Sigmoid colon (tissue), 7 donors: ENCODE data around the gene GIT2. TPM values are rescaled to one million over a fixed set of nuclear protein-coding genes. Genes with fewer than 3 reads are reported as not detected.

Source experiments
- DNase-seq: peaks from one replicate; pipeline ENCODE4 v3.0.0-alpha.2; 2019
- H3K27ac ChIP-seq, 4 donors: fragments of 200-600 bp; sonication (generic); one replicate each; pipeline ENCODE4 v1.5.1; 2016 to 2019; ENCODE audit warnings: mild to moderate bottlenecking in 1 of 4
- H3K27me3 ChIP-seq, 3 donors: fragments of 200-600 bp; sonication (generic); one replicate each; pipeline ENCODE4 v1.5.1; 2019; ENCODE audit warnings: mild to moderate bottlenecking in 1 of 3
- H3K36me3 ChIP-seq, 4 donors: fragments of 200-600 bp; sonication (generic); one replicate each; pipeline ENCODE4 v1.5.1; 2016 to 2019
- H3K4me1 ChIP-seq, 4 donors: fragments of 200-600 bp; sonication (generic); one replicate each; pipeline ENCODE4 v1.5.1; 2017 to 2019
- H3K4me3 ChIP-seq, 4 donors: fragments of 200-600 bp; sonication (generic); one replicate each; pipeline ENCODE4 v1.5.1; 2017 to 2019; ENCODE audit warnings: mild to moderate bottlenecking in 2 of 4, moderate library complexity in 1 of 4
- H3K9me3 ChIP-seq, 4 donors: fragments of 200-600 bp in 3 of 4; sonication (generic) in 3 of 4; one replicate each; pipeline versions ENCODE4 v1.5.1 to v1.6.1; 2013 to 2019
- CTCF ChIP-seq, 4 experiments: fragments of 450-650 bp in 3 of 4; fragments of 200-600 bp in 1 of 4; IDR thresholded peaks; one replicate each; pipeline ENCODE4 v1.5.1; 2016 to 2019; ENCODE audit warnings: antibody characterized with exemption in 4 of 4, mild to moderate bottlenecking in 3 of 4, moderate library complexity in 2 of 4
- EP300 ChIP-seq, 4 donors: sonication (generic); formaldehyde crosslinking; IDR thresholded peaks; one replicate each; pipeline ENCODE4 v1.6.1; 2017; ENCODE audit warnings: antibody characterized with exemption in 4 of 4
- POLR2A ChIP-seq, 2 donors: fragments of 450-650 bp; IDR thresholded peaks; one replicate each; pipeline ENCODE4 v1.6.1; 2016; ENCODE audit warnings: antibody characterized with exemption in 2 of 2, mild to moderate bottlenecking in 2 of 2, moderate library complexity in 2 of 2
- POLR2AphosphoS5 ChIP-seq, 4 donors: sonication (generic); formaldehyde crosslinking; IDR thresholded peaks; one replicate each; pipeline ENCODE4 v1.6.1; 2017; ENCODE audit warnings: antibody characterized with exemption in 4 of 4
- WGBS, 2 donors: extraction: QIAGEN DNeasy Blood & Tissue Kit; methylation state at CpG; one replicate each; pipeline ENCODE4 v1.1.7; 2013; 5-methylcytosine and 5-hydroxymethylcytosine counted together
- intact Hi-C: fragments of 100-400 bp; cut with DNase I; formaldehyde crosslinking; loops from one replicate; pipeline ENCODE4 v1.15.1; 2023
- polyA plus RNA-seq, 3 donors: library from polyadenylated mRNA; stranded (reverse); fragments of 200-250 nt; gene quantifications; one replicate each; pipeline ENCODE4 v1.2.3, GENCODE V29; 2013
- total RNA-seq, 4 donors: library from RNA; depleted of rRNA; stranded (reverse); fragments of >200 nt; gene quantifications; one replicate each; pipeline ENCODE4 v1.1.0, GENCODE V29; 2016
- donor health status: healthy with polysubstance abuse.
- donor health status: Bipolar disorder and iron deficiency.
- donor health status: healthy.

GIT2 gene
- total and polyA plus RNA-seq, 7 donors: 6.0 to 54.6 (median 26.7) TPM

DNA sequence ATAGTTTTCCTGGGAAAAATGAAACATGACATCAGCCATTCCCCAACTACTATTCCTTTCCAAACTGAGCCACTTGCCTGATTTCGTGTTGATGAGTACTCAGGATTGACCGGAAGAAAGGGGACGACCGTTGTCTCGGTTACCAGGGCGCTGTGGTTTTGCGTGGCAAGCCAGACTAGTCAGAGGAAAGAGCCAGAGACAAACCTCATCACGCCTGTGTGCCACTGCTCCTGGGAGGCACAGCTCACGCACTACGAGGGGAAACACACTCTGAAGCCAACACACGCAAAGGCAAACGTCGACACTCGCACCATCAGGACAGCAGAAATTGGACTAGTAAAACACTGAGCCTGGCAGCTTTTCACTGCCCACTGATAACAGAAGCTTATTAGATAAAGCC is 35.0 kb downstream of the GIT2 start:
- Histone ChIP-seq H3K4me1 (no peaks in the 10 kb centered on the region), H3K36me3 (peaks cover 3 to 92% (median 34%) of the 10 kb centered on the region in 4 donors), H3K4me3 (no peak overlapping the region), H3K9me3 (no peaks in the 10 kb centered on the region), H3K27me3 (no peaks in the 10 kb centered on the region), H3K27ac (no peak overlapping the region)
- no peak for TF ChIP-seq POLR2AphosphoS5 (IDR thresholded peaks at IDR 0.05)
- TF ChIP-seq POLR2A (IDR thresholded peaks at IDR 0.05): no peak
- no peak for TF ChIP-seq EP300 (IDR thresholded peaks at IDR 0.05)
- no peak for TF ChIP-seq CTCF (IDR thresholded peaks at IDR 0.05)
- no peak for DNase-seq
- intact Hi-C loops: no loop called here
- 90 to 92% methylated on average over 14 of the region's 14 CpGs for WGBS, 2 donors

DNA sequence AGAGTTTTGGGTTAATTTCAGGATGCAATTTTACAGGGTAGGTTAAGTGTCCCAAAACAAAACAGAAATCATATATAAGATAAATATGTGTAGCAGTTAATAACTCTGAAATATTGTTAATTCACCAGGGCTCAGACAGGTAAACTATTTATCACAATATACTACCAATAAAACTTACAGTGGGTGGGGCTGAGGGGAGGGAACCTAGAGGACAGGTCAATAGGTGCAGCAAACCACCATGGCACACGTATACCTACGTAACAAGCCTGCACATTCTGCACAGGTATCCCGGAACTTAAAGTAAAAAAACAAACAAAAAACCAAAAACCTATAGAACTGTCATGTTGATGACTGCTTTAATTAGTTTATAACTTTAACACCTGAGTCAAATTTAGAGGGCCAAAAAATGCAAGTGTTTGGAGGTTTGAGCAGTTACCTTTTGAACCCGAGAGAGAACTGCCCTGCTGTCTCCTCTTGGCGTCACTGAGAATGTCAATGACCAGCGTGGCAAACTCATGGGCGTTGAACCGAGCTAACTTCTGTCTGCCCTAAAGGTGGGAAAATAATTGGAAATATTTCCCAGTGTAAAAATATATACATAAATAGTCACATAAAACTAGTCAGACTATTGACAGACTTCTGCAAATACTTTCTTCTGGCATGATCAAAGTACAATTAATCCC is 36.6 kb downstream of the GIT2 start:
- TF ChIP-seq CTCF (IDR thresholded peaks at IDR 0.05): no peak
- TF ChIP-seq POLR2AphosphoS5 (IDR thresholded peaks at IDR 0.05): no peak
- Histone ChIP-seq H3K9me3 (no peaks in the 10 kb centered on the region), H3K4me3 (no peak overlapping the region), H3K36me3 (peaks cover 3 to 94% (median 26%) of the 10 kb centered on the region in 4 donors), H3K27me3 (no peaks in the 10 kb centered on the region), H3K27ac (no peak overlapping the region), H3K4me1 (no peaks in the 10 kb centered on the region)
- intact Hi-C loops: no loop called here
- WGBS, 2 donors: 64 to 90% methylated on average over 8 of the region's 8 CpGs
- DNase-seq: no peak

GRCh38 chr12:109958374-109958773 is 37.8 kb downstream of the GIT2 start:
- H3K27ac ChIP-seq: no peak overlapping the region
- no peak overlapping the region for H3K4me3 ChIP-seq
- 75 to 90% methylated on average over 7 of the region's 7 CpGs for WGBS, 2 donors
- no peak for DNase-seq
- H3K27me3 ChIP-seq: no peaks in the 10 kb centered on the region
- H3K4me1 ChIP-seq: no peaks in the 10 kb centered on the region
- intact Hi-C loops: no loop called here
- no peak for TF ChIP-seq POLR2AphosphoS5 (IDR thresholded peaks at IDR 0.05)
- H3K9me3 ChIP-seq: no peaks in the 10 kb centered on the region
- peaks cover 3 to 97% (median 27%) of the 10 kb centered on the region in 4 donors for H3K36me3 ChIP-seq

GRCh38 chr12:109953656-109954055 is 42.5 kb downstream of the GIT2 start:
- Histone ChIP-seq H3K4me3 (no peak overlapping the region), H3K36me3 (peaks cover 9 to 82% (median 16%) of the 10 kb centered on the region in 4 donors), H3K27ac (no peak overlapping the region), H3K27me3 (no peaks in the 10 kb centered on the region), H3K9me3 (no peaks in the 10 kb centered on the region), H3K4me1 (peaks cover 0 to 44% (median 37%) of the 10 kb centered on the region in 4 donors)
- intact Hi-C loops: no loop called here
- TF ChIP-seq CTCF (IDR thresholded peaks at IDR 0.05): no peak
- no peak for TF ChIP-seq EP300 (IDR thresholded peaks at IDR 0.05)
- no peak for TF ChIP-seq POLR2A (IDR thresholded peaks at IDR 0.05)
- no peak for TF ChIP-seq POLR2AphosphoS5 (IDR thresholded peaks at IDR 0.05)
- no peak for DNase-seq
- WGBS, 2 donors: 81 to 89% methylated on average over 5 of the region's 5 CpGs

DNA sequence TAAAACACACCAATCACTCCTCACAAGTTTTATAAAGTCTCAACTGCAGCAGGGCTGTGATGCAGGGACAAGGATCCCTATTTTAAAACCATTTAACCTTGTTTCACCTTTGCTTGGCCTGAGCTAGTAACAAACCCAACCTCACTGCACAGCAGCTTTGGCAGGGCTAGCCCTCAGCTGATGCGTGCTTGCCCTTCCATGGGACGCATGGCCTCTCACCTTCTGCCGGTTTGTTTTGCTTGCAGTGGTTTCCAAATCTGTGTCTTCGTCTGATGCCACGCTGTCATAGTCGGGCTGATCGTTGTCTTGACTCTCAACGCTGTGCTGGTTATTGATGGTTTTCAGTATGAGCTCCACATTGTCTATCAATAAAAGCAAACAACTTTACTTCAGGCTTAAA is 43.3 kb downstream of the GIT2 start:
- 95 to 96% methylated on average over 8 of the region's 8 CpGs for WGBS, 2 donors
- Histone ChIP-seq H3K27me3 (no peaks in the 10 kb centered on the region), H3K27ac (peak overlapping the region in 2 of 4 donors; percentile 73 to 77), H3K4me3 (no peak overlapping the region), H3K4me1 (peaks cover 0 to 52% (median 44%) of the 10 kb centered on the region in 4 donors), H3K36me3 (peaks cover 9 to 74% (median 14%) of the 10 kb centered on the region in 4 donors), H3K9me3 (no peaks in the 10 kb centered on the region)
- TF ChIP-seq POLR2AphosphoS5 (IDR thresholded peaks at IDR 0.05): no peak
- TF ChIP-seq EP300 (IDR thresholded peaks at IDR 0.05): no peak
- no peak for TF ChIP-seq POLR2A (IDR thresholded peaks at IDR 0.05)
- no peak for TF ChIP-seq CTCF (IDR thresholded peaks at IDR 0.05)
- DNase-seq: no peak
- intact Hi-C loops: no loop called here
